Measurements from ENCODE around the gene HLA-B.

DNA sequence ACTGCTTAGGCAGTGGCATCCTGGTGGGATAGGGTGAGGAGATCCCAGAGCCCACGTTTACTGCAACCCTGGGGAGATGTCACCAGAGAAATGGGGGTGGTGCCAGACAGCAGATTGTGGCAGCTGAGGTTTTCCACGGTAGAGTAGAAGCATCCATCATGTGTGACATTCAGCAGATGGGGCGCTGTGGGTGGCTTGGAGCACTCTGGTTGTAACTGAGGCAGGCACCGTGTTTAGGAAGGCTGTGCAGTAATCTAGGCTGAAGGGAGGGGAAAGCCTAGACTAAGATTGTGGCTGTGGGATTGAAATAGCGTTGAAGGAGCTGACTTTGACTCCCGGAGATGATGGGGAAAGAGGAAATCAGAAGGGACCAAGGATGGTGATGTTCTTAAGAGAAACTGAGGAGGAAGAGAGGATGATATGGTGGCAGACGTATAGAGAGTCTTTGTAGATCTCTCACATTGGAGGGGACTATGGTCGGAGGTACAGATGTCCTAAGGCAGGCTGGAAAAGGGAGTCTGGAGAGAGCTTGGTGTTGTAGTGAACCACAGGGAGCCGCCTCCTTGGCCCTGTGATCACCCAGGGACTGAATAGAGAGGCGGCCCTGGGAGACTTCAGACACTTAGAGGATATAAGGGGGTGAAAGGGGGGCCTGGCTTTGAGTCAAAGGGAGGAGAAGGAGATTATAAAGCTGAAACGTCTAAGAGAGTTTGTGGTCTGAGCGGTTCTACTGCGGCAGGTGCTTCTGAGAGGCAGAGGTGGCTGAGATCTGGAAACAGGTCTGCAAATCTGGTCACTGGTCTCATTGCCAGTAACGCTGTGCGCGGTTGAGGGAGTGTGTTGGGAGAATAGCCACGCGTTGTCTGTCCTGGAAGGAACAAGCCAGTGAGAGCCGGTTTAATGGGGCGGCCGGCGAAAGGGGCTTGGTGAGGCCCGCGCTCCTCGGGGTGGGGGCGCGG is 45.6 kb upstream of the HLA-B start:
- TF ChIP-seq POLR2AphosphoS5 (IDR thresholded peaks at IDR 0.05; ENCODE audit: low read depth, low read length) (no peak), POLR2A (IDR thresholded peaks at IDR 0.05; ENCODE audit: low read depth, low read length) (no peak), SPI1 (IDR thresholded peaks at IDR 0.05; ENCODE audit: low read depth, low read length) (no peak), TAF1 (IDR thresholded peaks at IDR 0.05; ENCODE audit: low read depth, low read length) (no peak), PAX5 (IDR thresholded peaks at IDR 0.05; ENCODE audit: insufficient read depth, low read length, severe bottlenecking) (no peak)
